COLO668 (cell line): ENCODE results near the gene CALML5.
A peak's percentile ranks its signal among the peaks of the same experiment; 100 is the strongest.

Experiments used
- DNase-seq: peaks from one replicate; lab custom pipeline; 2025; ENCODE audit not compliant: unreplicated experiment; lab: John Stamatoyannopoulos, UW

CALML5 gene

DNA sequence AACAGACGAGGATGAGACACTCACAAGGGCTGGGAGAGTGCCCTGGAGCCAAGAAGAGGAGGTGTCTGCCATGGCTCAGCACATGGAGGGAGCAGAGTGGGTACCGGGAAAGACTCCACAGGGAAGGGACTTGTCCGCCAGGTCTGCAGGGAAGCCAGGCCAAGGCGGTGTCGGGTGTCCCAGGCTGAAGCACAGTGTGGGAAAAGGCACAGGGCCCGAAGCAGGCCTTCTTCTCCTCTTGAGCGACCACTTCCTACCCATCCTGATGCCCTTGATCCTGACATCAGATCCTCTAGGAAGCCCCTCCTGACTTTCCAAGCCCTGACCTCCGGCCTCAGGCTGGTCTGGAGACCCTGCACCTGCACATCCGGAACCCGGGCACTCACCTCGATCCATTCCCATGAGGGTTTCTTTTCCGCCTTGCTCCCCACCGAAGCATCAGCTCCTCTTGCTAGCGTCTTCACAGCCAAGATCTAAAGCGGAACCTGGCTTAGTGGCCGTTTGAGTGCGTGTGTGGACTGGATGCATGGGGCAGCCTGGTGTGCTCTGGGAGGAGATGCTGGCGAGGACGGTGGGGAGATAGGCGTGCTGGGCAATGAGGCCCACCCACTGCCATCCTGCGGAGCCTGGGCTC is 33.8 kb upstream of the CALML5 start:
- no peak for DNase-seq

GRCh38 chr10:5532618-5533097 is 33.3 kb upstream of the CALML5 start:
- no peak for DNase-seq

- DNase-seq: no peak
Observed at GRCh38 chr10:5532307-5532605, 32.9 kb upstream of the CALML5 start.

- no peak for DNase-seq
Observed at GRCh38 chr10:5531558-5532306, 32.4 kb upstream of the CALML5 start.

DNA sequence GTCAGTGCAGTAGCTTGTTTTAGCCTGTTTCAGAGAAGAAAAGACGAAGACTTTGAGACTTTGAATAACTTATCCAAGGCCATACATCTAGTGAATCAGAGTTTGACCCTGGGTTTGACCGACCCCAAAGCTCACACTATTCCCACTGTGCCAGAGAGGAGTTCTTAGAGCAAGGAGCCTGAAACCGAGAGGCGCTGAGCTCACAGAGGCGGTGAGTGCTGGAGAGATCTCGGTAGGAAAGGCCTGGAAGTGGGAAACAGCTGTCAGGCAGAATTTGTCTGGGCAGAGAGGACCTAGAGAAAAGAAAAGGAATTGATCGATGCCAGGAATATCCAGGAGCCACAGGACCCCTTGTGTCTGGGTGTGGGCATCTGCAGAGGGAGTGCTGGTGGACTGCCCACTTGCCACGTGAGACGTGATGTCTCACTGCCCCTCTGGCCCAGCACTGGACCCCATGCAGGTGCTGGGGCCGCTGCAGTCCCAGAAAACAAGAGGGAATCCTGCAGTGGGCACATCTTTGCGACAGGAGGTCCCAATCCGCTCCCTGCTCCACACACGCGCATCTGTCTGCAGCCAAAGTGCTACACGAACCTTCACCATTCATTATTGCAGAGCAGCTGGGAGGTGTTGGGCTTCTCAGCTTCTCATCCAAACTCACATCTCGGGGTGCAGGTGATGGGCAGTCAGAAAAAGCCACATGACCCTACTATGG is 31.6 kb upstream of the CALML5 start:
- DNase-seq: no peak

DNA sequence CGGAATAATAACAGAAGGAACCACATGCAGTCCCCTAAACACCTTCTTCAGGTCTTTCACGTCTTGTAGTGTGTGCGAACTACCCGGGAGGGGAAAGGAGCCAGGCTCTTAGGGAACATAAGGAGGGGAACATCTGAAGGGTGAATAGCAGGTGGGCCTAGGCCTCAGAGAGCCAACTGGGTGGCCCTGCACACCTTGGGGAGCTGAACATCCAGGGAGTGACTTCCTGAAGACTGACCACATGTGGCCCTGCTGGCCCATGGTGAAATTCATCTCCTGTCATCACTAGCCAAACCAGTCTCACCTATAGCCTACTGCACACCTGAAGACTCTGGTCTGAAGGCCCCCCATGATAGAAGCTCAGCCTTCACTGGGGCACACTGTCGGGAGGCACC is 31.0 kb upstream of the CALML5 start:
- no peak for DNase-seq

- DNase-seq: no peak
Observed at GRCh38 chr10:5529702-5530411, 30.5 kb upstream of the CALML5 start.

GRCh38 chr10:5528989-5529701 is 29.8 kb upstream of the CALML5 start:
- DNase-seq: no peak

GRCh38 chr10:5527332-5528200 is 28.2 kb upstream of the CALML5 start:
- peak; percentile 73 for DNase-seq

DNA sequence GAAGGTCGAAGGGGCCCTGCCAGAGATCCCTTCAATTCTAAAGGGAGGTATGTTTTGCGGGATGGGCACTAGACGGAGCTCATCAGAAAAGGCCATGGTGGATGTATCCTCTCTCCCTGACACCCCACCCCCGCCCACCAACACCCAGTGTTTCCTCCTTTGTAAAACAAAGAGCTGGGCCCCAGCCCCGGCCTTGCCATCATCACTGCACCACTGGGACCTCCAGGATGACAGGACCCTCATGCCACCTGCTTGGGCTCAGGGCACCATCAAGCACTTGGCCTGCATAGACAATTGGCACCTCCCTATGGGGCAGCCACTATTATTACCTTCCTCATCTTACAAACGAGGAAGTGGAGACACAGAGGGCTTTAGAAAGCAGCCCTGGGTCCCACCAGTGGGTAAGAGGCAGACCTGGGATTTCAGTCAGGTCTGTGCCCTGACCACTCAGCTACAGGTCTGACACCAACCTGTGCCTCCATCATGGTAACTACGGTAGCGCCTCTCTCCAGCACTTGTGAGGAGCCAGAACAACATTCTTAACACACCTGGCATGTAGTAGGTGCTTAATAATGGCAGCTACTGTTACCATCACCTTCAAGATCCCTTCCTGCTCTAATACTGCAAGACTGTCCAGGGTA is 27.4 kb upstream of the CALML5 start:
- no peak for DNase-seq

GRCh38 chr10:5525561-5526341 is 26.4 kb upstream of the CALML5 start:
- no peak for DNase-seq

DNA sequence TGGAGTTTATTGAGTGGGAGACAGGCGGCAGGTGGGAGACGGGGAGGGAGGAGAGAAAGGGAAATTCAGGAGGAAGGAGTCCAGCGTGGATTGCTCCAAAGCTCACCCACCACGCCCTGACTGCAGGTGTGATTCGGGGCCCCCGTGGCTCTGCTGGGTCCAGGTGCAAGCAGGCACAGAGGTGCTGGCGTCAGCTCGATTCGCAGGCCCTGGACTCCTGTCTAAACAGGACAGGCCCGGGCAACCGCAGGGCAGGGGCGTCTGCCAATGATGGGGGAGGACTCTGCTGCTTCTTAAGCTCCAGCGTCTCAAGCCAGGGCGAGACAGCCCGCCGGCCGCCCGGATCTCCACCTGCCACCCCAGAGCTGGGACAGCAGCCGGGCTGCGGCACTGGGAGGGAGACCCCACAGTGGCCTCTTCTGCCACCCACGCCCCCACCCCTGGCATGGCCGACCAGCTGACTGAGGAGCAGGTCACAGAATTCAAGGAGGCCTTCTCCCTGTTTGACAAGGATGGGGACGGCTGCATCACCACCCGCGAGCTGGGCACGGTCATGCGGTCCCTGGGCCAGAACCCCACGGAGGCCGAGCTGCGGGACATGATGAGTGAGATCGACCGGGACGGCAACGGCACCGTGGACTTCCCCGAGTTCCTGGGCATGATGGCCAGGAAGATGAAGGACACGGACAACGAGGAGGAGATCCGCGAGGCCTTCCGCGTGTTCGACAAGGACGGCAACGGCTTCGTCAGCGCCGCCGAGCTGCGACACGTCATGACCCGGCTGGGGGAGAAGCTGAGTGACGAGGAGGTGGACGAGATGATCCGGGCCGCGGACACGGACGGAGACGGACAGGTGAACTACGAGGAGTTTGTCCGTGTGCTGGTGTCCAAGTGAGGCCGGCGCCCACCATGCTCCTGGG is 25.5 kb upstream of the CALML5 start, which contains the start of gene CALML3:
Gene CALML3 (plus strand): TSS at position 321 of the 920 bp plus-strand sequence. CDS start 125 bp downstream, at position 446.
- DNase-seq: peak; percentile 77

DNA sequence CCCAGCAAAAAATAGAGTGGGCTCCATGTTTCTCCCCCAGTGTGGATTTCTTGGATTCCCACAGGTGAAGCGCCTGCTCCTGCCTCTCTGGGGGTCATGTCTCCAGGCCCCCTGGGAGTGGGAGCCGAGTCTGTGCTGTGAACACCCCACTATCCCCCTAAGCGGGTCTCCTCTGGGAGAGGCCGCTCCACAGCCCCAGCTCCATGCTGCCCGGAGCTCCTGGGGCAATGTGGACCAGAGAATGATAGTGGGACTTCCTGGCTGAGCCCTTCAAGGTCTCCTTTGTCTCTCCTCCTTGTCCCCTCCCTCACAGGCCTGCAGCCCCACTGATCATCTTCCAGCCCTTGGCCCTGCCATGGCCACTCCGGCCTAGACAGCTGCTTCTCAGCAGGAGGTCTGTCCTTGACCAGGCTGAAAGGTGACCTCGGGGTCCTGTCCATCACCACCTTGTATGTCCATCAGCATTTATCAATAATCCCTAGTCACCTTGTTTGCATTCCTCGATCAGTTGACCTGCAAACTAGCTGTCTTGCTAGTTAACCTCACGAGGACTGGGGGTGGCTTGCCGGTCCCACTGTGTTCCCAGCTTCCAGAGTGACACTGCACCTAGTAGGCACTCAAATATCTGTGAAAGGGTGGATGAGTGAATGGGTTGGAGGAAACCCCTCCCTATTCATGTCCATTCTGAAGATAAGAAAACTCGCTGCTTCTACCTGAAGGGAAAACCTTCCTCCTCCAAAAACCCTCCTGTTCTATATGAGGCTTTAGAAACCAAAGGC is 24.6 kb upstream of the CALML5 start:
- DNase-seq: no peak

GRCh38 chr10:5522913-5523560 is 23.7 kb upstream of the CALML5 start:
- DNase-seq: no peak

GRCh38 chr10:5519054-5519453 is 19.7 kb upstream of the CALML5 start:
- no peak for DNase-seq

GRCh38 chr10:5518143-5518542 is 18.8 kb upstream of the CALML5 start:
- peak; percentile 74 for DNase-seq
